ENCODE measurements around the gene GFOD2.
A peak's percentile ranks its signal among the peaks of the same experiment; 100 is the strongest.

Gene GFOD2

GRCh38 chr16:67657751-67658518 is 61.2 kb downstream of the GFOD2 start:
- H3K4me1 ChIP-seq (ENCODE audit: insufficient read depth, low read length, poor library complexity, severe bottlenecking): peaks cover 9% of the 10 kb centered on the region

GRCh38 chr16:67657017-67657608 is 62.0 kb downstream of the GFOD2 start:
- H3K4me1 ChIP-seq (ENCODE audit: insufficient read depth, low read length, poor library complexity, severe bottlenecking): peaks cover 9% of the 10 kb centered on the region

More at GRCh38 chr16:67657751-67658518, 61.2 kb downstream of the GFOD2 start:
- TF ChIP-seq EZH2phosphoT487 (IDR thresholded peaks at IDR 0.05; ENCODE audit: borderline replicate concordance): no peak
- TF ChIP-seq CTCF (conservative IDR thresholded peaks at IDR 0.05; ENCODE audit: low read length): no peak
- peaks cover 15% of the 10 kb centered on the region; the same call in 1 of the 2 replicates for H3K79me2 ChIP-seq (ENCODE audit: insufficient read depth, low read length)
- H3K4me3 ChIP-seq (ENCODE audit: low read length, poor library complexity, severe bottlenecking): no peak overlapping the region
- no peak overlapping the region for H3K9ac ChIP-seq (ENCODE audit: low read depth, low read length, poor library complexity, severe bottlenecking)
- peak overlapping the region; percentile 70 for H3K4me2 ChIP-seq (ENCODE audit: low read depth, low read length, poor library complexity, severe bottlenecking)
- H4K20me1 ChIP-seq (ENCODE audit: insufficient read depth, low read length, poor library complexity, severe bottlenecking): peaks cover 22% of the 10 kb centered on the region
- no peaks in the 10 kb centered on the region for H3F3A ChIP-seq (ENCODE audit: low read depth)
- no peak overlapping the region for H2AFZ ChIP-seq (ENCODE audit: low read length)
- H3K27me3 ChIP-seq (ENCODE audit: insufficient read depth, low read length, poor library complexity, severe bottlenecking): no peaks in the 10 kb centered on the region
- H3K36me3 ChIP-seq (ENCODE audit: insufficient read depth, low read length): peaks cover 40% of the 10 kb centered on the region; the same call in 1 of the 2 replicates
- H3K9me3 ChIP-seq (ENCODE audit: insufficient read depth, low read depth, low read length): no peaks in the 10 kb centered on the region
- H3K9me2 ChIP-seq (replicated peaks; ENCODE audit: low read depth, low read length): no peaks in the 10 kb centered on the region

GRCh38 chr16:67656344-67657016 is 62.6 kb downstream of the GFOD2 start:
- H3K9ac ChIP-seq (ENCODE audit: low read depth, low read length, poor library complexity, severe bottlenecking): no peak overlapping the region
- H3K4me1 ChIP-seq (ENCODE audit: insufficient read depth, low read length, poor library complexity, severe bottlenecking): peaks cover 9% of the 10 kb centered on the region

More at GRCh38 chr16:67657017-67657608, 62.0 kb downstream of the GFOD2 start:
- H3K4me3 ChIP-seq (ENCODE audit: low read length, poor library complexity, severe bottlenecking): no peak overlapping the region
- H3K36me3 ChIP-seq (ENCODE audit: insufficient read depth, low read length): peaks cover 43% of the 10 kb centered on the region; the same call in 1 of the 2 replicates
- H3K79me2 ChIP-seq (ENCODE audit: insufficient read depth, low read length): peaks cover 18% of the 10 kb centered on the region; the same call in 1 of the 2 replicates
- H3F3A ChIP-seq (ENCODE audit: low read depth): no peaks in the 10 kb centered on the region
- H4K20me1 ChIP-seq (ENCODE audit: insufficient read depth, low read length, poor library complexity, severe bottlenecking): peaks cover 22% of the 10 kb centered on the region
- H2AFZ ChIP-seq (ENCODE audit: low read length): no peak overlapping the region
- no peak for TF ChIP-seq EZH2phosphoT487 (IDR thresholded peaks at IDR 0.05; ENCODE audit: borderline replicate concordance)
- H3K27me3 ChIP-seq (ENCODE audit: insufficient read depth, low read length, poor library complexity, severe bottlenecking): no peaks in the 10 kb centered on the region
- H3K9me3 ChIP-seq (ENCODE audit: insufficient read depth, low read depth, low read length): no peaks in the 10 kb centered on the region
- H3K4me2 ChIP-seq (ENCODE audit: low read depth, low read length, poor library complexity, severe bottlenecking): no peak overlapping the region
- H3K9me2 ChIP-seq (replicated peaks; ENCODE audit: low read depth, low read length): no peaks in the 10 kb centered on the region
- H3K9ac ChIP-seq (ENCODE audit: low read depth, low read length, poor library complexity, severe bottlenecking): no peak overlapping the region

More at GRCh38 chr16:67656344-67657016, 62.6 kb downstream of the GFOD2 start:
- Histone ChIP-seq H3K79me2 (ENCODE audit: insufficient read depth, low read length) (peaks cover 24% of the 10 kb centered on the region; the same call in 1 of the 2 replicates), H3K4me3 (ENCODE audit: low read length, poor library complexity, severe bottlenecking) (no peak overlapping the region), H3K27me3 (ENCODE audit: insufficient read depth, low read length, poor library complexity, severe bottlenecking) (no peaks in the 10 kb centered on the region), H3K9me2 (replicated peaks; ENCODE audit: low read depth, low read length) (no peaks in the 10 kb centered on the region), H3K36me3 (ENCODE audit: insufficient read depth, low read length) (peaks cover 50% of the 10 kb centered on the region; the same call in 1 of the 2 replicates), H3K4me2 (ENCODE audit: low read depth, low read length, poor library complexity, severe bottlenecking) (no peak overlapping the region), H3F3A (ENCODE audit: low read depth) (no peaks in the 10 kb centered on the region), H2AFZ (ENCODE audit: low read length) (no peak overlapping the region), H4K20me1 (ENCODE audit: insufficient read depth, low read length, poor library complexity, severe bottlenecking) (peaks cover 22% of the 10 kb centered on the region), H3K9me3 (ENCODE audit: insufficient read depth, low read depth, low read length) (no peaks in the 10 kb centered on the region)
- TF ChIP-seq EZH2phosphoT487 (IDR thresholded peaks at IDR 0.05; ENCODE audit: borderline replicate concordance) (no peak), CTCF (conservative IDR thresholded peaks at IDR 0.05; ENCODE audit: low read length) (no peak)

Measured in Loucy (cell line).